ENCODE measurements around the gene GPX4. TPM values are rescaled to one million over a fixed set of nuclear protein-coding genes. Genes with fewer than 3 reads are reported as not detected.

The GPX4 gene
- polyA plus RNA-seq, 1 of the 3 experiments (the other 2 are of a cell fraction): 925 TPM

DNA sequence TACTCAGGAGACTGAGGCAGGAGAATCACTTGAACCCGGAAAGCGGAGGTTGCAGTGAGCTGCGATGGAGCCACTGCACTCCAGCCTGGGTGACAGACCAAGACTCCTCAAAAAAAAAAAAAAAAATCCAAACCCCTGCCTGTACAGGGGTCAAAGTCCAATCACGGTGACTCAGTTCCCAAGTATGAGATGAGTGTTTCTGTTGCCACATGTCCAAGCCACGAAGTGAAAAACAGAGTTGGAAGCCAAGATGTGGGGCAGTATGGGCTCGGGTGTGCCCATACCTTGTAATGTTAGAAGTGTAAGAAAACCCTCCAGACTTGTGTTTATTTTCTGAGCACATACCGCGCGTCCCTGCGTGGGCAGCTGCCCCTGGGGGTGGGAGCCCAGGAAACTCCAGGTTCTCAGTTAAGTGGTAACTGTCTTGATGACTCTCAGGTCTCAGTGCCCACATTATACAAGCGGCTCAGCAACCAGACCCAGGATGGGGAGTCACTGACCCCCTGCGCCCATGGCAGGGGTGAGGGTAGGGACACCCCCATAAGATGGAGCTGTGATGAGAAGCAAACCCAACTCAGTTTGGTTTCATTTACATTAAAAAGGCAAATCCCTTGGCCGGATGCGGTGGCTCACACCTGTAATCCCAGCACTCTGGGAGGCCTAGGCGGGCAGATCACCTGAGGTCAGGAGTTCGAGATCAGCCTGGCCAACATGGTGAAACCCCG, 1.2 kb upstream of the GPX4 start (continued):
- TF ChIP-seq, protein P1, sequence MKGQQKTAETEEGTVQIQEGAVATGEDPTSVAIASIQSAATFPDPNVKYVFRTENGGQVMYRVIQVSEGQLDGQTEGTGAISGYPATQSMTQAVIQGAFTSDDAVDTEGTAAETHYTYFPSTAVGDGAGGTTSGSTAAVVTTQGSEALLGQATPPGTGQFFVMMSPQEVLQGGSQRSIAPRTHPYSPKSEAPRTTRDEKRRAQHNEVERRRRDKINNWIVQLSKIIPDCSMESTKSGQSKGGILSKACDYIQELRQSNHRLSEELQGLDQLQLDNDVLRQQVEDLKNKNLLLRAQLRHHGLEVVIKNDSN (IDR thresholded peaks at IDR 0.05; ENCODE audit: borderline replicate concordance, low read depth): peak; percentile 45; the same call in 1 of the 2 replicates
- TF ChIP-seq TAF1 (IDR thresholded peaks at IDR 0.05; ENCODE audit: borderline replicate concordance, low read depth, low read length) (0 out of 2 replicates have a peak, but pooled peaks have one; percentile 27), TCF12 (IDR thresholded peaks at IDR 0.05) (peak; percentile 87), FOSL2 (IDR thresholded peaks at IDR 0.05; ENCODE audit: borderline replicate concordance, low read depth) (peak; percentile 97; the same call in 1 of the 2 replicates)
- TF ChIP-seq, protein P2, sequence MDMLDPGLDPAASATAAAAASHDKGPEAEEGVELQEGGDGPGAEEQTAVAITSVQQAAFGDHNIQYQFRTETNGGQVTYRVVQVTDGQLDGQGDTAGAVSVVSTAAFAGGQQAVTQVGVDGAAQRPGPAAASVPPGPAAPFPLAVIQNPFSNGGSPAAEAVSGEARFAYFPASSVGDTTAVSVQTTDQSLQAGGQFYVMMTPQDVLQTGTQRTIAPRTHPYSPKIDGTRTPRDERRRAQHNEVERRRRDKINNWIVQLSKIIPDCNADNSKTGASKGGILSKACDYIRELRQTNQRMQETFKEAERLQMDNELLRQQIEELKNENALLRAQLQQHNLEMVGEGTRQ (IDR thresholded peaks at IDR 0.05; ENCODE audit: borderline replicate concordance, low read depth, low read length): no peak
- TF ChIP-seq, protein P3, sequence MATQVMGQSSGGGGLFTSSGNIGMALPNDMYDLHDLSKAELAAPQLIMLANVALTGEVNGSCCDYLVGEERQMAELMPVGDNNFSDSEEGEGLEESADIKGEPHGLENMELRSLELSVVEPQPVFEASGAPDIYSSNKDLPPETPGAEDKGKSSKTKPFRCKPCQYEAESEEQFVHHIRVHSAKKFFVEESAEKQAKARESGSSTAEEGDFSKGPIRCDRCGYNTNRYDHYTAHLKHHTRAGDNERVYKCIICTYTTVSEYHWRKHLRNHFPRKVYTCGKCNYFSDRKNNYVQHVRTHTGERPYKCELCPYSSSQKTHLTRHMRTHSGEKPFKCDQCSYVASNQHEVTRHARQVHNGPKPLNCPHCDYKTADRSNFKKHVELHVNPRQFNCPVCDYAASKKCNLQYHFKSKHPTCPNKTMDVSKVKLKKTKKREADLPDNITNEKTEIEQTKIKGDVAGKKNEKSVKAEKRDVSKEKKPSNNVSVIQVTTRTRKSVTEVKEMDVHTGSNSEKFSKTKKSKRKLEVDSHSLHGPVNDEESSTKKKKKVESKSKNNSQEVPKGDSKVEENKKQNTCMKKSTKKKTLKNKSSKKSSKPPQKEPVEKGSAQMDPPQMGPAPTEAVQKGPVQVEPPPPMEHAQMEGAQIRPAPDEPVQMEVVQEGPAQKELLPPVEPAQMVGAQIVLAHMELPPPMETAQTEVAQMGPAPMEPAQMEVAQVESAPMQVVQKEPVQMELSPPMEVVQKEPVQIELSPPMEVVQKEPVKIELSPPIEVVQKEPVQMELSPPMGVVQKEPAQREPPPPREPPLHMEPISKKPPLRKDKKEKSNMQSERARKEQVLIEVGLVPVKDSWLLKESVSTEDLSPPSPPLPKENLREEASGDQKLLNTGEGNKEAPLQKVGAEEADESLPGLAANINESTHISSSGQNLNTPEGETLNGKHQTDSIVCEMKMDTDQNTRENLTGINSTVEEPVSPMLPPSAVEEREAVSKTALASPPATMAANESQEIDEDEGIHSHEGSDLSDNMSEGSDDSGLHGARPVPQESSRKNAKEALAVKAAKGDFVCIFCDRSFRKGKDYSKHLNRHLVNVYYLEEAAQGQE (IDR thresholded peaks at IDR 0.05; ENCODE audit: low read depth, low read length): peak; percentile 48; the same call in 1 of the 2 replicates

DNA sequence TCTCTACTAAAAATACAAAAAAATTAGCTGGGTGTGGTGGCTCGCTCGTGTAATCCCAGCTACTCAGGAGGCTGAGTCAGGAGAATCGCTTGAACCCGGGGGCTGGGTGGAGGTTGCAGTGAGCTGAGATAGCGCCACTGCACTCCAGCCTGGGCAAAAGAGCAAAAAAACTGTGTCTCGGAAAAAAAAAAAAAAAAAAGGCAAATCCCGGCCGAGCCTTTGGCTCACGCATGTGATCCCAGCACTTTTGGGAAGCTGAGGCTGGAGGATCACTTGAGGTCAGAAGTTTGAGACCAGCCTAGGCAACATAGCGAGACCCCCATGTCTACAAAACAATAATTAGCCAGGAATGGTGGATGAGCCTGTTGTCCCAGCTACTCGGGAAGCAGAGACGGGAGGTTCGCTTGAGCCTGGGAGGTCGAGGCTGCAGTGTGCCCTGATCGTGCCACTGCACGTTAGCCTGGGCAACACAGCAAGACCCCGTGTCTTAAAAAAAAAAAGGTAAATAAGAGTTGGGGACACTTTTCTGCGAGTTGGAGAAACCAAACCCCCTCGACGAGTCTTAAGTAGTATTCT, 574 bp upstream of the GPX4 start:
- WGBS (ENCODE audit: low lambda C conversion rate): 51% methylated on average over 20 of the region's 20 CpGs
- peak overlapping the region; percentile 56 to 95 for H3K27ac ChIP-seq (ENCODE audit: low read depth in 2 of 2, low read length in 1 of 2)
- ChIA-PET POLR2A (interaction anchor here (1.3 to 2.6 kb wide), 2 partner anchors 10 to 21 kb away, joined by 4 to 15 read pairs; no protein-coding TSS in a partner anchor), CTCF (interaction anchor here (1.1 to 4.4 kb wide), 4 partner anchors 10 to 170 kb away, joined by 3 to 44 read pairs (median 4); partner anchors contain the start of gene ABCA7)
- H3K79me2 ChIP-seq (ENCODE audit: insufficient read depth): peaks cover 18% of the 10 kb centered on the region; the same call in 1 of the 2 replicates
- H3K4me1 ChIP-seq (ENCODE audit: control insufficient read depth in 1 of 2, insufficient read depth in 2 of 2, low read depth in 1 of 2, low read length in 1 of 2): peaks cover 21 to 22% of the 10 kb centered on the region in 2 experiments; a peak in 3 of 4 replicates
- H3K4me2 ChIP-seq: peak overlapping the region; percentile 59
- no peaks in the 10 kb centered on the region for H3K9me2 ChIP-seq
- H3K9me3 ChIP-seq: no peaks in the 10 kb centered on the region
- H3K9ac ChIP-seq: no peak overlapping the region; the same call in 1 of the 2 replicates
- H4K20me1 ChIP-seq (ENCODE audit: insufficient read depth): peaks cover 21% of the 10 kb centered on the region; the same call in 1 of the 2 replicates
- H3K27me3 ChIP-seq (ENCODE audit: insufficient read depth): no peaks in the 10 kb centered on the region
- H3K36me3 ChIP-seq (replicated peaks in 1 of 2; ENCODE audit: control insufficient read depth in 1 of 2, insufficient read depth in 2 of 2, low read length in 1 of 2): peaks cover 0 to 24% of the 10 kb centered on the region in 2 experiments
- DNase-seq: no peak
- peaks cover 38% of the 10 kb centered on the region for H3F3A ChIP-seq (replicated peaks; ENCODE audit: insufficient read depth)
- 0 out of 4 replicates have a peak overlapping the region, but pooled peaks have one; percentile 5 to 14 for H3K4me3 ChIP-seq (ENCODE audit: low read depth in 2 of 2, low read length in 1 of 2)
- no peak overlapping the region for H2AFZ ChIP-seq (ENCODE audit: low read depth)
- TF ChIP-seq, protein P4, sequence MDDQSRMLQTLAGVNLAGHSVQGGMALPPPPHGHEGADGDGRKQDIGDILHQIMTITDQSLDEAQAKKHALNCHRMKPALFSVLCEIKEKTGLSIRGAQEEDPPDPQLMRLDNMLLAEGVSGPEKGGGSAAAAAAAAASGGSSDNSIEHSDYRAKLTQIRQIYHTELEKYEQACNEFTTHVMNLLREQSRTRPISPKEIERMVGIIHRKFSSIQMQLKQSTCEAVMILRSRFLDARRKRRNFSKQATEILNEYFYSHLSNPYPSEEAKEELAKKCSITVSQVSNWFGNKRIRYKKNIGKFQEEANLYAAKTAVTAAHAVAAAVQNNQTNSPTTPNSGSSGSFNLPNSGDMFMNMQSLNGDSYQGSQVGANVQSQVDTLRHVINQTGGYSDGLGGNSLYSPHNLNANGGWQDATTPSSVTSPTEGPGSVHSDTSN (IDR thresholded peaks at IDR 0.05): no peak
- TF ChIP-seq POLR2AphosphoS5 (IDR thresholded peaks at IDR 0.05; ENCODE audit: low read depth, low read length) (no peak), RFX5 (IDR thresholded peaks at IDR 0.05; ENCODE audit: low read length) (no peak), GABPA (IDR thresholded peaks at IDR 0.05; ENCODE audit: low read depth) (no peak), TCF12 (IDR thresholded peaks at IDR 0.05) (no peak), CHD2 (IDR thresholded peaks at IDR 0.05; ENCODE audit: low read length, partially characterized antibody) (no peak), RAD21 (IDR thresholded peaks at IDR 0.05; ENCODE audit: low read length) (no peak), EP300 (IDR thresholded peaks at IDR 0.05; ENCODE audit: borderline replicate concordance in 1 of 2, low read depth in 1 of 2, low read length in 1 of 2) (no peak), NRF1 (IDR thresholded peaks at IDR 0.05; ENCODE audit: low read depth, low read length) (no peak), FOSL2 (IDR thresholded peaks at IDR 0.05; ENCODE audit: borderline replicate concordance, low read depth) (no peak), SIN3A (IDR thresholded peaks at IDR 0.05; ENCODE audit: borderline replicate concordance, low read depth, low read length) (no peak)
- TF ChIP-seq, protein P2 (IDR thresholded peaks at IDR 0.05; ENCODE audit: borderline replicate concordance, low read depth, low read length): no peak
- TF ChIP-seq, protein P5, sequence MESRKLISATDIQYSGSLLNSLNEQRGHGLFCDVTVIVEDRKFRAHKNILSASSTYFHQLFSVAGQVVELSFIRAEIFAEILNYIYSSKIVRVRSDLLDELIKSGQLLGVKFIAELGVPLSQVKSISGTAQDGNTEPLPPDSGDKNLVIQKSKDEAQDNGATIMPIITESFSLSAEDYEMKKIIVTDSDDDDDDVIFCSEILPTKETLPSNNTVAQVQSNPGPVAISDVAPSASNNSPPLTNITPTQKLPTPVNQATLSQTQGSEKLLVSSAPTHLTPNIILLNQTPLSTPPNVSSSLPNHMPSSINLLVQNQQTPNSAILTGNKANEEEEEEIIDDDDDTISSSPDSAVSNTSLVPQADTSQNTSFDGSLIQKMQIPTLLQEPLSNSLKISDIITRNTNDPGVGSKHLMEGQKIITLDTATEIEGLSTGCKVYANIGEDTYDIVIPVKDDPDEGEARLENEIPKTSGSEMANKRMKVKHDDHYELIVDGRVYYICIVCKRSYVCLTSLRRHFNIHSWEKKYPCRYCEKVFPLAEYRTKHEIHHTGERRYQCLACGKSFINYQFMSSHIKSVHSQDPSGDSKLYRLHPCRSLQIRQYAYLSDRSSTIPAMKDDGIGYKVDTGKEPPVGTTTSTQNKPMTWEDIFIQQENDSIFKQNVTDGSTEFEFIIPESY (IDR thresholded peaks at IDR 0.05; ENCODE audit: borderline replicate concordance, low read depth): no peak
